ENCODE data around the gene CPT2.
"Not testable (repeated sequence)": the region's sequence is repeated elsewhere in the genome, so short reads cannot be mapped to it uniquely, and the experiment has no call there.

The CPT2 gene

DNA sequence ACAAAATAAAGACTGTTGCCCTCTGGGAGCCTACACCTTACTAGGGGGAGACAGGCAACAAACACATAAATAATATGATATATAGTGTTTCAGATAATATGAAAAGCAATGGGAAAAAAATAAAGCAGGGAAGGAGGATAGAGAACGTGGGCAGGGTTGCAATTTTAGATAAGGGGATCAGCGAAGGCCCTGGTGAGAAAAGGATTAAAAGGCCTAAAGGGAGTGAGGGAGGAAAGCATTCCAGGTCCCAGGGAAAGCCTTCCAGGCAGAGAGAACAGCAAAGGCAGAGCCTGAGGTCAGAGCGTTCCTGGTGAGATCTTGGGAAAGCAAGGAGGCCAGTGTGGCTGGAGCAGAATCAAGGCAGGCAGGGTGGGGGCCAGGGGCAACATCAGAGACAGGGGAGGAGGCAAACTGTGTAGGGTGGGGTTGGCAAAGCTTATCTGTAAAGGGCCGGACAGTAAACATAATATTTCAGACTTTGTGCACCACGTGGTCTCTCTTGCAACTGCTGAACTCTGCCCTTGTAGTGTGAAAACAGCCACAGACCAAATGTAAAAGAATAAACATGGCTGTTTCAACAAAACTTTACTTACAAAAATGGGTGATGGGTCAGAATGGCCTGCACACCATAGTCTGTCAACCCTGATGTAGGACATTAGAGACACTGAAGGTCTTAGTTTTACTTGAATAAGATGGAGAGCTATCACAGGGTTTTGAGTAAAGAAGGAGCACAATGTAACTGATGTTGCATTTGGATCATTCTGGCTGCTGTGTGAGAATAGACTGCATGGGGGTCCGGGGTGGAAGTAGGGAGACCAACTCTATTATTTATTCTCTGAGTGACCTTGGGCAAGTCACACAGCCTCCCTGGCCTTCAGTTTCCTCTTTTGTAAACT, 13.3 kb upstream of the CPT2 start:
- no peak for DNase-seq

DNA sequence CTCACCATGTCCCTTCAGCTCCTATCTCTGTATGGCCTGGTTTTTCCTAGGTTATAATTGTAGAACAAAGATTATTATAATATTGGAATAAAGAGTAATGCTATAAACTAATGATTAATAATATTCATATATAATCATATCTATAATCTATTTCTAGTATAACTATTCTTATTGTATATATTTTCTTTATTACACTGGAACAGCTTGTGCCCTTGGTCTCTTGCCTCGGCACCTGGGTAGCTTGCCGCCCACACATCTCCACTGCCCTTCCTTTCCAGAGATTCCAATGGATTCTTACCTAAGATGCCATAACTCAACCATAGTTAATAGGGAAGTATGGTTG, 10.7 kb upstream of the CPT2 start:
- not testable (repeated sequence) for DNase-seq

- no peak for DNase-seq
These were observed 10.1 kb upstream of the CPT2 start for GRCh38 chr1:53186533-53186932.

DNA sequence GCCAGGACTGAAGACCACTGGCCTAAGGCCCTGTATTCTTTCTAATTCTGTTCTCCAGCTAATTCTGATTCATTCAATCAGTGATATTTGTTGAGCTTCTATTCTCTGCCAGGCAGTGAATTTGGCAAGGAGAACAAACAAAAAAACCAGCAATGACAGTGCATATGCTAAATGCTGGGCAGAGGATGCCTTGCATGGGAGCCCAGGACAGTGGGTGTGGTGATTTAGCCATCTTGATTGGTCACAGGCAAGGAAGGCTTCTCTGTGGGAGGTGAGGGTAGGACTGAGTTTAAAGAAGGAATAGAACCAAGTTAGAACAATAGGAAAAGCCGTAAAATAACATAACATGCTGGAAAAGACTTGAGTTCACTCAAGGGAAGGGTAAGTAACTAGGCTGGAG, 9.2 kb upstream of the CPT2 start:
- no peak for DNase-seq

- DNase-seq, result no peak
These were observed 8.5 kb upstream of the CPT2 start for GRCh38 chr1:53188099-53188498.

GRCh38 chr1:53189061-53189460, 7.6 kb upstream of the CPT2 start:
- DNase-seq, result no peak

DNA sequence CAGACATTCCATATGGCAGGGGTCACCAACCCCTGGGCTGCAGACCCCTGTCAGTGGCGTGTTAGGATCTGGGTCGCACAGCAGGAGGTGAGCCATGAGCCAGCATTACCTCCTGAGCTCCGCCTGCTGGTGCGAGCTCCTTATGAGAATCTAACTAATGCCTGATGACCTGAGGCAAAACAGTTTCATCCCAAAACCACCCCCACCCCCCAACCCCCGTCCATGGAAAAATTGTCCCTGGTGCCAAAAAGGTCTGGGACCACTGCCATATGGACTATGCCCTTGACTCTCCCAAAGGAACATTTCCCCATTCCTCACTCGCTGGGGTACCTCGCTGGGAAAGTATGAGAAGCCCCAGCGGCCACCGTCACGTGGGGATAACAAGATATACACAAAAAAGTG, 6.4 kb upstream of the CPT2 start:
- DNase-seq, result no peak

- no peak for DNase-seq
These were observed 1.2 kb upstream of the CPT2 start for GRCh38 chr1:53195246-53196016.

DNA sequence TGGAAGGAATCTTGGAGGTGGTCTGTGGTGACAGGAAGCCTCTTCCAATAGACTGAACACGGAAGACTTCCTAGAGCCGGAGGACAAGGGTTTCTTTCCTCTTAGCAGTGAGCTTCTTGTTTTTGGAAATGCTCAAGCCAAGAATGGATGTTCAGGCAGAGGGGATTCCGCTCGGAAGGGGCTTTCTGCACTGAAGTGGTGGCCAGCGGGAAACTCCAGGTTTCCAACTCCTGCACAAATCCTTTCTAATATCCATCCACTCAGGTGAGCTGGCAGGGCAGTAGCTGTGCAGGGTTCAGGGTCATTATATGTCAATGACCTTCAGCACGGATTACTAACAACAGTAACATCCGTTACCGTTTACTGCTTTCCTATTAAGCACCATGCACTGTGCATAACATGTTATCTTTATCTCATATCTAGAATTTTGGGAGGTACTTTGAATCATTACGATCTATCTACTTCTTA, 573 bp upstream of the CPT2 start:
- no peak for DNase-seq

GRCh38 chr1:53197291-53198200, 922 bp downstream of the CPT2 start:
- DNase-seq, result no peak

- DNase-seq, result no peak
These were observed 1.6 kb downstream of the CPT2 start for GRCh38 chr1:53198241-53198651.

DNA sequence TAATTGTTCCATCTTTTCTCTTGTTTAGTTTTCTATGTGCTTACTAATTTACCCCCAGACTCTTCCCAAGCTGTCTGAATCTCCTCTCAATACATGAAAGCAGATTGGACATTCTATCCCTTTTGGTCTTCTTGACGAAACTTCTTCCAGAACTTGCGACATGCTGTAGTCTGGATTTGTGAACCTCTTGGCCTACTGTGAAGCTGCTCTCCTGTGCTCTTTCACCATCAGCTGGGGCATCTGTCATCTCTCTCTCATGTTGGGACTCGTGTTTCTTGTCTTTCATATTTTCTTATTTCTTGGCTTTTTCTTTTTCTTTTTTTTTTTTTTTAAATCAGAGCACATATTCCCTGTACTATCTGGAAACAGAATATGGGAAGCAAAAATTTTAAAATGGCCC, 6.8 kb downstream of the CPT2 start:
- DNase-seq, result no peak

DNA sequence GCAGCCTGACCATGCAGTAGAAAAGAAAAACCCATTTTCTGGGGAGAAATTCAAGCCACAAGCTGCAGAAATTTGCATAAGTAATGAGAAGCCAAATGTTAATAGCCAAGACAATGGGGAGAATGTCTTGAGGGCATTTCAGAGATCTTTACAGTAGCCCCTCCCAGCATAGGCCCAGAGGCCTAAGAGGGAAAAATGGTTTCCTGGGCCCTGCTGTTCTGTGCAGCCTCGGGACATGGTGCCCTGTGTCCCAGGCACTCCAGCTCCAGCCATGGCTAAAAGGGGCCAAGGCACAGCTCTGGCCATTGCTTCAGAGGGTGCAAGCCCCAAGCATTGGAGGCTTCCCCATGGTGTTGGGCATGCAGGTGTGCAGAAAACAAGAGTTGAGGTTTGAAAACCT, 8.9 kb downstream of the CPT2 start:
- not testable (repeated sequence) for DNase-seq

DNA sequence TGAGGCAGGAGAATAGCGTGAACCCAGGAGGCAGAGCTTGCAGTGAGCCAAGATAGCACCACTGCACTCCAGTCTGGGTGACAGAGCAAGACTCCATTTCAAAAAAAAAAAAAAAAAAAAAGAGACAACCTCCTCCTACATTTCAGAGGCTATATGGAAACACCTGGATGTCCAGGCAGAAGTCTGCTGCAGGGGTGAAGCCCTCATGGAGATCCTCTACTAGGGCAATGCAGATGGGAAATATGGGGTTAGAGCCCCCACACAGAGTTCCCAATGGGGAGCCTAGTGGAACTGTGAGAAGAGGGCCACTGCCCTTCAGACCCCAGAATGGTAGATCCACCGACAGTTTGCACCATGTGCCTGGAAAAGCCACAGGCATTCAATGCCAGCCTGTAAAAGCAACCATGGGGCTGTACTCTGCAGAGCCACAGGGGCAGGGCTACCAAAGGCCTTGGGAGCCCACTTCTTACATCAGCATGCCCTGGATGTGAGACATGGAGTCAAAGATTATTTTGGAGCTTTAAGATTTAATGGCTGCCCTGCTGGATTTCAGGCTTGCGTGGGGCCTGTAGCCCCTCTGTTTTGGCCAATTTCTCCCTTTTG, 9.6 kb downstream of the CPT2 start:
- DNase-seq, result not testable (repeated sequence)

GRCh38 chr1:53206735-53207379, 10.2 kb downstream of the CPT2 start:
- DNase-seq, result no peak

GRCh38 chr1:53207726-53208125, 11.1 kb downstream of the CPT2 start:
- no peak for DNase-seq

- DNase-seq, result no peak
These were observed 13.7 kb downstream of the CPT2 start for GRCh38 chr1:53210352-53210751.

- no peak for DNase-seq
These were observed 14.3 kb downstream of the CPT2 start for GRCh38 chr1:53210954-53211353.

DNA sequence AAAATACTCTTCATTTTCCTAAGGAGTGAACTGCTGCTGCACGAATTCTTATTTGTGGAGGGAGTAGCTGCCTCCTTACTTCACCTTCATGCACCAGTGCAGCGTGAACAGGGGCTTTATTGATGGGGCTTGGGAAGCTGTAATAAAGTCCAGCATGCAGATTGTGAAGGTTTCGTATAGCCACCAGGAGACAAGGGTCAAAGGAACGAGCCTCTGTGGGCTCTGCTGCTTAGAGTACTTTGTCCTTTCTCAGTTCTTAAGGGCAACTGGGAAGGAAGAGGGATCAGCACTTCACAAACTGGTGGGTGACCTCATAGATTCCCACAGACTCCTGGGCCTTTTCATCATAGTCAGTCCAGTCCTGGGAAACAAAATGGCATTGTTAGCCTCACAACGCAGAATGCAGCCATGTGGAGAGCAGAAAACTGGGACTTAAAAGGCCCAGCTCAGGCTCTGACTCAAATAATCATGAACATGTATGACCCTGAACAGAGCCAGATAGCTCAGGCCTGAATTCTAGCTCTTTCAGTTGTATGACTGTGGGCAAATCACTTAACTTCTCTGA, 17.8 kb downstream of the CPT2 start:
- no peak for DNase-seq

DNA sequence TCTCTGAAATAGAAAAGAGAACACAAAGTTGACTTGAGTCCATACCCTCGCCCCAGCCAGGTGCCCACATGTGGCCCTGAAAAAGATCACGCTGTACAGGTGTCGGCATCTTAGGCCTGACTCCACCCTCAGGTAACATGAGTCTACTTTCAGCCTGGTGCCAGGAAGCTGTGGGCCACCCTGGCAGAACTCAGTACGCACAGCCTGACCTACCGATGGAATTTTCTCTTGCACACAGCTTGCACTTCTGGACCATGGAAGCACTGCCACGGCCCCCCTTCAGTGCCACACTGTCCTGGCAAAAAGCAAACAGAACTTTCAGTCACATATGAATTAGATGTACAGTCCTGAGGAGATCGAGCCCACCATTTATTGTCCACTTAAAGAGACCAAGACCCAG, 21.6 kb downstream of the CPT2 start:
- no peak for DNase-seq

- no peak for DNase-seq
These were observed 23.1 kb downstream of the CPT2 start for GRCh38 chr1:53219711-53220110.

Data from NCI-H524 (cell line).